Fibroblast of pulmonary artery (primary cell): ENCODE data around the gene SMAD3.

Experiments used
- DNase-seq: peaks from one replicate; pipeline ENCODE4 v3.0.0-alpha.2; 2010; ENCODE audit warnings: low read depth
- H3K4me3 ChIP-seq: replicated peaks from 2 replicates; pipeline ENCODE4 v1.5.1; 2011; ENCODE audit warnings: low read depth, mild to moderate bottlenecking, control low read depth, low read length, moderate library complexity
- CTCF ChIP-seq: IDR thresholded peaks from 2 replicates; pipeline ENCODE4 v1.5.1; 2011; ENCODE audit warnings: mild to moderate bottlenecking, control low read depth, low read length, inconsistent platforms; ENCODE audit errors: missing control alignments

SMAD3 gene

GRCh38 chr15:67124911-67125588, 59.6 kb downstream of the SMAD3 start:
- DNase-seq, result no peak
- TF ChIP-seq CTCF, result no peak
- no peak overlapping the region for H3K4me3 ChIP-seq

- H3K4me3 ChIP-seq, result peak overlapping the region; percentile 29
- TF ChIP-seq CTCF, result no peak
- DNase-seq, result peak; percentile 98
Observed at GRCh38 chr15:67125589-67126502, 60.4 kb downstream of the SMAD3 start.

- no peak for TF ChIP-seq CTCF
- no peak overlapping the region for H3K4me3 ChIP-seq
- DNase-seq, result no peak
Observed at GRCh38 chr15:67126551-67127330, 61.3 kb downstream of the SMAD3 start.

GRCh38 chr15:67127331-67127664, 61.9 kb downstream of the SMAD3 start:
- DNase-seq, result no peak
- no peak for TF ChIP-seq CTCF
- no peak overlapping the region for H3K4me3 ChIP-seq

- DNase-seq, result peak; percentile 96
- no peak for TF ChIP-seq CTCF
- no peak overlapping the region for H3K4me3 ChIP-seq
Observed at GRCh38 chr15:67127965-67128364, 62.6 kb downstream of the SMAD3 start.

GRCh38 chr15:67130166-67130565, 64.8 kb downstream of the SMAD3 start:
- TF ChIP-seq CTCF, result no peak
- DNase-seq, result no peak
- H3K4me3 ChIP-seq, result no peak overlapping the region
